GM19395 (cell line): Measurements from ENCODE around the gene NKAIN2.

ENCODE experiments used
- ATAC-seq: cut with Tn5 transposase; IDR thresholded peaks from one replicate; pipeline ENCODE4 v1.9.1; 2021; ENCODE audit warnings: mild to moderate bottlenecking, moderate library complexity; ENCODE audit not compliant: unreplicated experiment

NKAIN2 gene

GRCh38 chr6:123806561-123806960 lies 2.9 kb downstream of the NKAIN2 start:
- no peak for ATAC-seq

GRCh38 chr6:123808556-123808955 lies 4.9 kb downstream of the NKAIN2 start:
- ATAC-seq, result no peak

DNA sequence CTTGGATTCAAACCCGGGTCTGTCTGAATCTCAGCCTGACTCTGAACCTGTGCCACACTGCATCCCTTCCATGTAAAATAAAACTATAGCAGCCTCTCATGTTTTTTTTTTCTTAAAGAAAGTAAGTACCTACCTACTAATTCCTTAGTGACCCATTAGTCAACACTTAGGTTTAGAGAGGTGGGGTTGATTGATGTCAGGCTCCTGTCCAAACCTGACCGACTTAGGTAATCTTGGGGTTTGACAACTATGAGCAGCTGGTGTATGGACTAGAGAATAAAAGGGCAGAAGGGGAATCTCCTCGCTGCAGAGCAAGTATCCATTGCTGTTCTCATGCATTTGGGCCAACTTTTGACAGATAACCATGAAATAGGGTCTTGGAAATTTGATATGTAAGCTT lies 6.5 kb downstream of the NKAIN2 start:
- ATAC-seq, result no peak

- no peak for ATAC-seq
Measured at GRCh38 chr6:123810948-123811347, 7.3 kb downstream of the NKAIN2 start.

GRCh38 chr6:123811378-123811777 lies 7.7 kb downstream of the NKAIN2 start:
- ATAC-seq, result no peak

GRCh38 chr6:123812621-123813020 lies 9.0 kb downstream of the NKAIN2 start:
- ATAC-seq, result no peak

DNA sequence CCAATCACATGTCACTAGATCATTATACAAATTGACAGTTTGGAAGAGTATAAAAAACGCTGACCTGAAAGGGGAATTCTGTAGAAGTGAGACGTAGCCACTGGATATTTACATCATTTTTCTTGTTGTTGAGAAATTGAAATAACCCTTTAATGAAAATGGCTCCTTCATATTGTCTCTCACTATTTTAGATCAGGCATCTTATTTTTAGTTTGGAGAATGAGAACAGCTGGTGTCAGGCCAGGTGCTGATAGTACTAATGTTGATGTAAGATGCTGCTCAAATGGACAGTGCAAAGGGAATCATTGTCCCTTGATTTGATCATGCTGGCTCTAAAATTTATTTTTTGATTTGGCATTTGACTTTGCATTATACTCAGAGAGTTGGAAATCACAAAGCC lies 17.4 kb downstream of the NKAIN2 start:
- no peak for ATAC-seq

GRCh38 chr6:123829302-123829953 lies 25.8 kb downstream of the NKAIN2 start:
- no peak for ATAC-seq

DNA sequence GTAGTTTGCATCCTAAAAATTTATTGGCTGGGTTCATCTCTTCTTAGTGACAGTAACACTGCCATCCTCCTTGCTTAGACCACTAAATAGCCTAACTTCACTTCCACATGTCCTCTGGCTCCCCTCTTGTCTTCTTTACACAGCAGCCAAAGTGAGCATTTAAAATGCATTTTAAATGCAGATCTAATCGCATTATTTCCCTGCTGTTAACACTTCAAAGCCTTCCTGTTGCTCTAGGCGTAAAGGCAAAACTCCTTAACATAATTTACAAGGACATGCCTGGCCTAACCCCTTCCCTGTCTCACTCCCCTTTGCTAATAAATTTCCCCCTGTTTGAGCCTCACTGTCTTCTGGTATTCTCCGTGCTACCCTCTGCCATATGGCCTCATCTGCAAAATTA lies 26.5 kb downstream of the NKAIN2 start:
- no peak for ATAC-seq

- no peak for ATAC-seq
Measured at GRCh38 chr6:123838505-123839234, 35.0 kb downstream of the NKAIN2 start.

DNA sequence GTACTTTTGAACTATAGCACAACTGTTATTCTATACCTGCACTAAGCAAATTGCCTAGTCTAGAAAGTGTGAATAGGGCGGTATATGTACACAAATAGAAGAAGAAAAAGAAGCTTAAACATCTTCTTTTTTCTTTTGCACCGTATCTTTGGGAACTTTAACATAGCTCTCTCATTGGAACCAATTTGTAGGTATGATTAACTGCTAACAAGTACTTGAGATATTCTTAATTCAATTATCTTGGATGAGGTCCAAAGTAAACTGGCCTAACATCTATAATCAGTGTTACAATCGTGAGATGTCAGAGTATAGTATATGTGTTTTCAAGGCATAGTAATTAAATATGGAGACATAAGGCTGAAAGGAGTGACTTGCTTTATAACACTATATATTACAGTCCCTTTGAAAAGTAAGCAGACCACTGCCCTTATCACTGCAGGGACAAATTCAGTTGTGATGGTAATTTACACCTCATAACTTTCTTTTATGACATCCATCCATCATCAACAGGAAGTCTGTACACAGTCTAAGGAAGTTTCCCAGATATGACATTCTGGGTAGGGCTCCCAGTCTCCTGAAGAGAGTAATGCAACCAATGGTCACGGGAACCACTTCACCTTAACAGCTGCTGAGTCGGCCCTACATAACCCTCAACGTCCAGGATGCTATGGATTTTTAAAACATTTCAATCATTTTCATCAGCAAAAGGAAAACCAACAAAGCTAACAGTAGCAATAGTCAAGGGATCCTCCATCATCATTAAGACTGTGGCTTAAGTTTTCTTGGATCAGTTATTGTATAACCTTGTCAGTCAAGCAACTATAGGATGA lies 37.6 kb downstream of the NKAIN2 start:
- no peak for ATAC-seq

GRCh38 chr6:123844011-123844410 lies 40.3 kb downstream of the NKAIN2 start:
- no peak for ATAC-seq

GRCh38 chr6:123848347-123848746 lies 44.7 kb downstream of the NKAIN2 start:
- no peak for ATAC-seq

DNA sequence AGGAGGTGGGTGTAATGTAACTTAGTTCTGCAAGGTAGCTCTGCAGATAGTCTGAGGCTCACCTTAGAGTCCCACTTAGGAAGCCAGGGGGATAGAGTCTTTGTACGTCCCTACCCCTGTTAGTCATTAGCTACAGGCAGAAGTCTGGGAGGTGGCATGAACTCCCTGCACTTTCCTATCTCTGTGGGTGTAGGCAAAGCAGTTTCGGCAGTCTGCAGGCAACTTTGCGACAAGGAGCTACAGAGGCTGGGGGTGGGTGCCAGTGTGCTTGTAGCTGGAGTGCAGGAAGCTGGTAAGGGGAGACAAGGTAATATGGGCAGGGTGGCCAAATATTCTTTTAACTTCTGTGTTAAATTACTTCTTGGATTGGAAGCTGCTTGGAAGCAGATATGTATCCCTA lies 45.7 kb downstream of the NKAIN2 start:
- no peak for ATAC-seq

GRCh38 chr6:123850555-123850954 lies 46.9 kb downstream of the NKAIN2 start:
- no peak for ATAC-seq

- no peak for ATAC-seq
Measured at GRCh38 chr6:123854201-123854600, 50.5 kb downstream of the NKAIN2 start.

- ATAC-seq, result no peak
Measured at GRCh38 chr6:123855506-123855905, 51.8 kb downstream of the NKAIN2 start.

DNA sequence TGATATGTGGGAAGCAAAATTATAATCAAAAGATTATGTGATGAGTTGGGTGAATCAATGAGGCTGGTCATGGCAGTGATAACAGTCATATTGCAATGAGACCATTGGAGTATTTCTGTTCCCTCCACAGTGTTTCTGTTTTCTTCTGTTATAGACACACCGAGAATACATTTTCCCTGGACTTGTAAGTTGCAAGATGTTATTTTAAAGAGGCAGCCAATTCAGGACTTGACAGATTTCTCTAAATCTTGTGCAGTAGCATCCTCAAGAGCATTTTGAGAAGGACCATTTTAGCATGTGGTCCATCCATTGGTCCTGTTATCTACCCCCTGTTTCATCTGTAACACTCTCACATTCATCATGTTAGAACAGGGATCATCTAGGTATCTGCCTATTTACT lies 55.6 kb downstream of the NKAIN2 start:
- ATAC-seq, result no peak

DNA sequence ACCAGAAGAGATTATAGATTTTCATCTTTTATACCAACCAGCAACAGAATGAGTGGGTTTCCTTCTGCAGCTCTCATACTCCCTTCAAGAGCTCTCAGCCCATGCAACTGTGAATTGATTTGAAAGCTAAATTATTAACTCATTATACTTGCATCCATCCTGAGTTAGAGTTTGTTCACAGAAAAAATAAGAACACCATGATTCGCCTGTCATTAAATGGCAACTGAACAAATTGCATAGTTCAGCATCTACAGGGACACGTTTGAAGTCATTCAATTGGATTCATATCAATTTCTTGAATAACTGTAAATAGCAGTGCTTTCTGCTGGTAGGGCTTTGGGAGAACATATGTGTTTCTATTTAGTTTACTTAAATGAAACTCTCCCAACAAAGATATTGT lies 65.7 kb downstream of the NKAIN2 start:
- ATAC-seq, result no peak

GRCh38 chr6:123873974-123874373 lies 70.3 kb downstream of the NKAIN2 start:
- no peak for ATAC-seq

DNA sequence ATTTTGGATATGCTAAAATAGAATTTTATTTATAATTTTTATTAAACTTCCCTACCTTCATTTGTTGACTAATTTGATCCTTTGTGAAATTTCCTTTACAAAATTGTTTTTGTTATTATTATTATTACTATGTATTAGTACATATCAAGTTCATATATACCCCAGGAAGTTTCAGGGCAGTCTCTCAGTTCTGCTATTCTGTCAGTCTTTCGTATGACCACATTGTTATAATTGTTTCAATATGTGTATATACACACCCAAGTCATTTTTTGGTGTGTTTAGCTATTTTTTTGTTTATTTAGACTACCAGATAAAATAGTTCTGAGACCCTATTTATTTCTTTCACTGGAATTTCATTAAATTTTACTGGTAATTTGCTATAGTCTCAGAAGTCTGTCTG lies 72.1 kb downstream of the NKAIN2 start:
- peak; percentile 59 for ATAC-seq

- no peak for ATAC-seq
Measured at GRCh38 chr6:123879749-123880148, 76.1 kb downstream of the NKAIN2 start.
